22Rv1 (cell line): ENCODE data around the gene BMP5.

ENCODE experiments used
- H3K27ac ChIP-seq: fragments of 450-650 bp; 2 replicates; pipeline ENCODE4 v1.5.1; 2017
- ZFX ChIP-seq: fragments of 450-650 bp; IDR thresholded peaks from 2 replicates; pipeline ENCODE4 v1.6.1; 2017; ENCODE audit warnings: antibody characterized with exemption, borderline replicate concordance
- TF ChIP-seq, protein P1 (sequence below): fragments of 450-650 bp; IDR thresholded peaks from 2 replicates; pipeline ENCODE4 v1.5.1; 2017; ENCODE audit warnings: mild to moderate bottlenecking

The BMP5 gene

DNA sequence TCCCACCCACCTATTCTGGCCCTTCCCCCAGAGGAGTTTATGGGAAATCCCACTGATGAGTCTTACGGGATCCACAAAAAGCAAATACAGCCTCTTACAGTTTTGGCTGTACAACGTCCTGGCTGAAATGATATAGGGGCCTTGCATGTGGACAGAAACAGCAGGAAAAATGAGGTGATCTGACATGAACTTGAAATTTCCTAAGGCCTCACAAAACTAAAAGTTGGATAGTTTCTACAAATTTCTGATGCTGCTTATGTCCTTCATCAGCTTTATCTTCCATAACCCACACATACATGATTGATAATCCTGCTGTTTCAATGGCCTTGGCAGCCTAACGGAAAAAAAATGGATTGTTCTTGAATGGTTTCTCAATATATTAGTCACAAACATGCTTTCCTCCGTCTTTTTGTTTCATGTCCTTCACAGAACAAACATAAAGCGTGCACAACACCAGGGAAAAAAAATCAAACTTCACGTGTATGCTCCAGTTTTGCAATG, 118.8 kb downstream of the BMP5 start:
- no peak for TF ChIP-seq ZFX
- TF ChIP-seq, protein P1, sequence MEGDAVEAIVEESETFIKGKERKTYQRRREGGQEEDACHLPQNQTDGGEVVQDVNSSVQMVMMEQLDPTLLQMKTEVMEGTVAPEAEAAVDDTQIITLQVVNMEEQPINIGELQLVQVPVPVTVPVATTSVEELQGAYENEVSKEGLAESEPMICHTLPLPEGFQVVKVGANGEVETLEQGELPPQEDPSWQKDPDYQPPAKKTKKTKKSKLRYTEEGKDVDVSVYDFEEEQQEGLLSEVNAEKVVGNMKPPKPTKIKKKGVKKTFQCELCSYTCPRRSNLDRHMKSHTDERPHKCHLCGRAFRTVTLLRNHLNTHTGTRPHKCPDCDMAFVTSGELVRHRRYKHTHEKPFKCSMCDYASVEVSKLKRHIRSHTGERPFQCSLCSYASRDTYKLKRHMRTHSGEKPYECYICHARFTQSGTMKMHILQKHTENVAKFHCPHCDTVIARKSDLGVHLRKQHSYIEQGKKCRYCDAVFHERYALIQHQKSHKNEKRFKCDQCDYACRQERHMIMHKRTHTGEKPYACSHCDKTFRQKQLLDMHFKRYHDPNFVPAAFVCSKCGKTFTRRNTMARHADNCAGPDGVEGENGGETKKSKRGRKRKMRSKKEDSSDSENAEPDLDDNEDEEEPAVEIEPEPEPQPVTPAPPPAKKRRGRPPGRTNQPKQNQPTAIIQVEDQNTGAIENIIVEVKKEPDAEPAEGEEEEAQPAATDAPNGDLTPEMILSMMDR = no peak

DNA sequence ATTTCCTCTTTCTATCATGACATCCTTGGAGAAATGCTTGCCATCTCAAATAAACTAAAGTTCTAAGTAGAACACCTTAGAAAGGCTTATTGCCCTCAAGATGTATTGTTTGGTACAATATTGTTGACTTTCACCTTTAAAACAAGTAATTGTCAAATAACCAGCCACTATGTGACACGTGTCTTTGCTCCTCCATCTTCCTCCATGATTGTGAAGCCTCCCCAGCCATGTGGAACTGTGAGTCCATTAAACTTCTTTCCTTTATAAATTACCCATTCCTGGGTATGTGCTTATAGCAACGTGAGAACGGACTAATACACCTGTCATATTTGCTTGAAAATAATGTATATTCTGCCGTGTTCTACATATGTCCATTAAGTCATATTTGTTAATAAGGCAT, 126.5 kb downstream of the BMP5 start:
- H3K27ac ChIP-seq = no peak overlapping the region
- TF ChIP-seq, protein P1 = no peak

More for the DNA sequence above, 118.8 kb downstream of the BMP5 start:
- H3K27ac ChIP-seq = no peak overlapping the region

DNA sequence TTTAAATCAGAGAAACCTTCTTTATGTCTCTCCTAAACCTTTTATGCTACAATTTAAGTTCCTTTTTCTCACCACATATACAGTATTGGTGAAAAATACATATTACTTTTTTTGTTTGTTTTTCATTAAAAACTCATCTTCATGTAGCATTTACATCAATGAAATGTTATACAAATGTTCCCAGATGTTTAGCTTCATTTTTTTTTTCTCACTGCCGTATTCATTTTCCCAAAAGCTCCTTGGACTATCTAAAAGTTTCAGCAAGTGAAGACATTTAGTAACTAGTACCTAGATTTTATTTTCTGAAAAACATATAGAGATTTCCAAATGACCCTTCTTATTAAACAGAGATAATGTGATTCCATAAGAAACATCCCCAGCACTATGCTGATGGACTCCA, 128.9 kb downstream of the BMP5 start:
- TF ChIP-seq ZFX = no peak
- TF ChIP-seq, protein P1 = no peak
- H3K27ac ChIP-seq = no peak overlapping the region

DNA sequence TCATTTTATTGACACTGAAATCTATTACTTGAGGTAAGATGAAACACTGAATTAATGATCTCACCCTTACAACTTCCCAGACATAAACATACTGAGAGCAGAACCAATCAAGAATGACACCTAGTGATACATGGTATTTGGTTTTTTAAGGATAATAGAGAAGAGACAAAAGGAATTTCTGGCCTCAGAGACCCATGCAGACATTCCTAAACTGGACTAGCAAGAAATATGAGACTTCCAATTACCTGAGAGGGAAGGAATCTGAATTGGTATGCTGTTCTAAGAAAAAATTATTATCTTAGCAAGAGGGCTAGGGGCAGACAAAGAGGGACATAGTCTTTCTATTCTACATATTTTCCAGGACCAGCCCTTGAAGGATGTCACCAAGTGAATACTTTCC, 141.1 kb downstream of the BMP5 start:
- TF ChIP-seq, protein P1 = no peak
- no peak overlapping the region for H3K27ac ChIP-seq

DNA sequence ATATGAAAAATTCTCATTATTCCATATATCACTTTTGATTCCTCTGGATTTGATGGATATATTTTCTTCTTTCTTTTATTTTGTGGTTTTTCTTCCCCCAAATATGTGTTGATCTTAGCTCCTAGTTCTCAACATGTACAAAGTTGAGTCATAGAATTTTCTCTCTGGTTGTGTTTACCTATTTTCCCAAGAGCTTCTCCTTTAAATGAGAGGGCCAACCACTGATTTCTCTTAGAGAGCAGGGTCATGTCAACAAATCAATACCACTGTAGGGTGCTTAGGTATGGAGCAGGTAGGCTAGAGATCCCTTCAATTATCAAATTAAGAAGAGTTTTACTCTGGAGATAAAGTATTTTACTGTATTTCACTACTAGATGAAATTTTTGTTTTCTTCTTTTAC, 145.7 kb downstream of the BMP5 start:
- H3K27ac ChIP-seq = no peak overlapping the region
- TF ChIP-seq, protein P1 = no peak
- TF ChIP-seq ZFX = no peak

DNA sequence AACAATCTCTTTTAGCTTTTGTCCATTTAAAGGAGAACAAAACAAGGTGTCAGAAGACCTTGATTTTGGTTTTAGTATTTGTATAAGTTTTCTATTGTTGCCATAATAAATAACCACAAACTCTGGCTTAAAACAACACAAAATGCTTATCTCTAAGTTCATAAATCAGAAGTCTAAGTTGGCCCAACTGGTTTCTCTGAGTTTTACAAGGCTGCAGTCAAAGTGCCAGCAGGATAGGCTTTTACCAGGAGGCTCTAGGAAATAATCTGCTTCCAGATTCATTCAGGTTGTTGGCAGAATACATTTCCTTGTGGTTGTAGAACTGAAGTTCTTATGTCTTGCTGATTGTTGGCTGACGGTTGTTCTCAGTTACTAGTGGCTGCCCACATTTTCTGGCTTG, 149.2 kb downstream of the BMP5 start:
- no peak overlapping the region for H3K27ac ChIP-seq
- TF ChIP-seq, protein P1 = no peak
- TF ChIP-seq ZFX = no peak

DNA sequence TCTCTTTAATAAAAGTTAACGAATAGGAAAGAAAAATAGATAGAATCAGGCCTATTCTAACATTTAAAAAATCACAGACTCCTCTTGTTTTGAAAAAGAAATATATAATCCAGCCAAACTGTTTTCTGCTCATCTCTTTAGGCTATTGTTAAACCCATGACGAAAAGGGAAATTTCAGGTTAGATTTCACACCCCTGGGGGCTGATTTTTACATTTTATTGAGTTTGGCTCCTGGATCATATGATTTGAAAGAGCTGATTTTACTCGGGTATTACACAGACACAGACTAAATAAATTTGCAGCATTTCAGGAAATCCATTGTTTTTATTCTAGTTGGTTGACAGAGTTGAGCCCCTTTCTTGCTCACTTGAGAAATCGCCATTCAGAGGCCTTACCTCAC, 160.6 kb downstream of the BMP5 start:
- TF ChIP-seq ZFX = no peak
- TF ChIP-seq, protein P1 = no peak
- H3K27ac ChIP-seq = no peak overlapping the region
